ES-I3 (cell line): ENCODE results near the gene ELMO1.

Experiments
- H3K36me3 ChIP-seq: 2 replicates; pipeline ENCODE4 v1.6.1; 2013; ENCODE audit warnings: mild to moderate bottlenecking, low read length, control low read depth, moderate library complexity; ENCODE audit not compliant: insufficient read depth
- H3K4me1 ChIP-seq: 2 replicates; pipeline ENCODE4 v1.6.1; 2013; ENCODE audit warnings: mild to moderate bottlenecking, control low read depth, low read length; ENCODE audit not compliant: insufficient read depth
- H3K9ac ChIP-seq: 2 replicates; pipeline ENCODE4 v1.6.1; 2013; ENCODE audit warnings: low read depth, mild to moderate bottlenecking, low read length, moderate library complexity
- H3K9me3 ChIP-seq: 2 replicates; pipeline ENCODE4 v1.6.1; 2013; ENCODE audit warnings: mild to moderate bottlenecking, low read length, moderate library complexity; ENCODE audit not compliant: control insufficient read depth, insufficient read depth

Gene ELMO1

DNA sequence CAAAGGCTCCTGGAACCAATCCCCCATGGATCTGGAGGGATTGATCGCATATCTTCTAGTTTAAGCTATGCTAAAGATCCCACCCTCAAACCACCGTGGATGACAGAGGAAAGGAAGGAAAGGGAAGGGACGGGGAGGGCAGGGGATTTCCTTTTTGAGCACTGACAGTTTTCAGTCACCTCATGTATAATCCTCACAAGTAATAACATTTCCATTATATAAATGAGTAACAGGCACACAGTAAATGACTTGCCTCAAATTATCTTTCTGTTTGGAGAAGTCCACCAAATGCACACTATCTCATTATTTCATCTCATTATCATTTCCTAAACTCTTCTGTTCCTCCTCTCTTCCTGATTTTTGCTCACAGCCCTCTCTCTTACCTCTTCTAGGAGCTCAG lies 597.3 kb downstream of the ELMO1 start:
- no peaks in the 10 kb centered on the region for H3K4me1 ChIP-seq

DNA sequence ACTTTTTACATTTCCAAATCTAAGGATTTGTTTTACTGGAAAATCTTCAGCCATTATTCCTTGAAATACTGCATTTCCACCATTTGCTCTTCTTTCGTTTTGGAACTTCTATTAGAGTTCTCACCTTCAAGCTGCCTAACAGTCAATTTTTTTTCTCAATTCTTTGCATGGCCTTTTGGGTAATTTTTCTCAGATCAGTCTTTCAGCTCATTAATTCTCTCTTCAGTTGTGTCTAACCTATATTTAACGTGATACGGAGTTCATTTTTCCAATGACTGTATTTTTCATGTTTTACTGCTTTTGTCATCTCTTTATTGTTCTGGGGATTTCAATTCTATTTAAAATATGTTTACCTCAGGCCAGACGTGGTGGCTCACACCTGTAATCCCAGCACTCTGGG lies 600.7 kb downstream of the ELMO1 start:
- Histone ChIP-seq H3K9me3 (peaks cover 16% of the 10 kb centered on the region; the same call in 1 of the 2 replicates), H3K9ac (no peak overlapping the region)

More for the DNA sequence above, 597.3 kb downstream of the ELMO1 start:
- Histone ChIP-seq H3K9ac (no peak overlapping the region), H3K9me3 (peaks cover 9% of the 10 kb centered on the region; the same call in 1 of the 2 replicates), H3K36me3 (no peaks in the 10 kb centered on the region)

DNA sequence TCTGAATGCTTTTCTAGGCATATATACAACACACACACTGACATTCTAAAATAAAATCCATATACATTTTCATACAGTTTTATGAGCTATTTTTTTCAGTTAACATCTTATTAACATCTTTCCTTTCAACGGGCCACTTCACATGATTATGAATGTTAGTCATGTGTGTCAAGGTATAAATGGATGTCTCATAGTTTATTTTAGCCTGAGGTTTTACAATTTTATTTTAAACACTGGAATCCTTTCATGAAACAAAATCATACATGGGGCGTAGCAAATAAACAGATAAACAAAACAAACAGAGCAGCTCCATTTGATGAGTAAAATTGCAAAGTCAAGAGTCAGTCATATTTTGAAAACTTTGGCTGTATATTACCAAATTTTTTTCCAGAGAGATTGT lies 604.3 kb downstream of the ELMO1 start:
- Histone ChIP-seq H3K9me3 (peaks cover 13% of the 10 kb centered on the region; the same call in 1 of the 2 replicates), H3K4me1 (no peaks in the 10 kb centered on the region), H3K36me3 (no peaks in the 10 kb centered on the region), H3K9ac (no peak overlapping the region)

More for the DNA sequence above, 600.7 kb downstream of the ELMO1 start:
- no peaks in the 10 kb centered on the region for H3K4me1 ChIP-seq
- no peaks in the 10 kb centered on the region for H3K36me3 ChIP-seq

DNA sequence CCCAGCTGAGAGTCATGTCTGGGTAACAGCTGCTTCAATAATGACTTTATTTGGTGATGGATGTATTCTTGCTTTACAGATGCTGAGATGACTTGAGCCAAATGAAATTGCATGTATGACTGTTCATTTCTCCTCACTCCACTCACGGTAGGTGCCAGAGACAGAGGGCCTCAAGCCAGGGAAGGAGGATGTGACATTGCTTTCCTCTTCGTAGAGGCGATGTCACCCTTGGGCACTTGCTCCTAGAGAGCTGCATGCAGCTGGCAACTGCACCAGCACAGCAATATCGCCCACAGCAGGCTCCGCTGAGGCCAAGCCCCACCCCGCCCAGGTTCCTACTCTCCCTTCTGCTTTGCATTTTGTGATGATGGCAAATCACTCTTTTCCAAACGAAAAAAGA lies 607.8 kb downstream of the ELMO1 start:
- no peak overlapping the region for H3K9ac ChIP-seq
- no peaks in the 10 kb centered on the region for H3K36me3 ChIP-seq
- H3K9me3 ChIP-seq, result 0 out of 2 replicates have a peak, but pooled peaks cover 7% of the 10 kb centered on the region
- no peaks in the 10 kb centered on the region for H3K4me1 ChIP-seq

DNA sequence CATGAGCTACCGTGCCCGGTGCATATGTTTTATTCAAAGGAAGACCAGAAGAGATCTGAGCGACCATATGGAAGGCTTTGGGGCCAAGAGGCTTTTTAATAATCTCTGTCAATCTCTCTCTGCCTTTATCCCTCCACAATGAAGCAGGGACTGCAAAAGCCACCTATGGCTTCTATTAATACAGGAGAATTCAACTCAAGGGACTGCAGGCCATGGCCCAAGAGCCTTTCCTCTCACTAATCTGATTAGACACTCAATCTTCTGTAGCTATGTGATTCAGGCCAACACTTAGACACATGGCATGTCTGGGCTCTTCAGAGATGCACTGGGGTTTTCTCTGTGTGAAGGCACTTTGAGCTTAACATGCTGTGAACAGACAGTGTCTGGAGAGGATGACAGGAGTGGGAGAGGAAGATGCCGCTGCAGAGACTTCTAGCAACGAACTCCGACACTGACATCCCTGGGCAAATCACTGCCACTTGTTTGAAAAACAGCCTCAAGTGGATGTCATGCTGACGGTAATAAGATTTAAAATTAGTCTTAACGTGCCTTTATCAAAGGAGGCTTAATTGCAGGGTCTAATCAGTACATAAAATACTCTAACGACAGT lies 609.9 kb downstream of the ELMO1 start:
- no peaks in the 10 kb centered on the region for H3K36me3 ChIP-seq
- H3K4me1 ChIP-seq, result no peaks in the 10 kb centered on the region
- 0 out of 2 replicates have a peak, but pooled peaks cover 4% of the 10 kb centered on the region for H3K9me3 ChIP-seq
- H3K9ac ChIP-seq, result no peak overlapping the region

DNA sequence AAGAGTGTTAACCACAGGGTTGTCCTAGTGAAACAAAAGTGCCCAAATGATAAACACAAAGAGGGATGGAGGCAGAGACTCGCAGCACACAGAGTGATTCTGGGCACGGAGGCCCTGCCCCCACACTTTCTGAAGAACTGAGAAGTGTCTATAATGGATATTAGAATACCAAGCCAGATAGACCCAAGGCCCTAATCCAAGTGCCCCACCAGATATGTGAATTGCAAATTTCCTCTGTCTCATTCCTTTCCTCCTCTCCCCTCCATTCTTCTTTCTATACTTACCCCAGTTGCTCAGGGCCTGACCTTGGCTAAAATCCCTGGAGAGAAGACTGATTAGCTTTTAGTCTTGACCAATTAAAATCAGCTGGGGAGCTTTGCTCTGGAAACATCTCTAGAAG lies 617.6 kb downstream of the ELMO1 start:
- Histone ChIP-seq H3K36me3 (no peaks in the 10 kb centered on the region), H3K4me1 (no peaks in the 10 kb centered on the region), H3K9ac (no peak overlapping the region), H3K9me3 (no peaks in the 10 kb centered on the region)

DNA sequence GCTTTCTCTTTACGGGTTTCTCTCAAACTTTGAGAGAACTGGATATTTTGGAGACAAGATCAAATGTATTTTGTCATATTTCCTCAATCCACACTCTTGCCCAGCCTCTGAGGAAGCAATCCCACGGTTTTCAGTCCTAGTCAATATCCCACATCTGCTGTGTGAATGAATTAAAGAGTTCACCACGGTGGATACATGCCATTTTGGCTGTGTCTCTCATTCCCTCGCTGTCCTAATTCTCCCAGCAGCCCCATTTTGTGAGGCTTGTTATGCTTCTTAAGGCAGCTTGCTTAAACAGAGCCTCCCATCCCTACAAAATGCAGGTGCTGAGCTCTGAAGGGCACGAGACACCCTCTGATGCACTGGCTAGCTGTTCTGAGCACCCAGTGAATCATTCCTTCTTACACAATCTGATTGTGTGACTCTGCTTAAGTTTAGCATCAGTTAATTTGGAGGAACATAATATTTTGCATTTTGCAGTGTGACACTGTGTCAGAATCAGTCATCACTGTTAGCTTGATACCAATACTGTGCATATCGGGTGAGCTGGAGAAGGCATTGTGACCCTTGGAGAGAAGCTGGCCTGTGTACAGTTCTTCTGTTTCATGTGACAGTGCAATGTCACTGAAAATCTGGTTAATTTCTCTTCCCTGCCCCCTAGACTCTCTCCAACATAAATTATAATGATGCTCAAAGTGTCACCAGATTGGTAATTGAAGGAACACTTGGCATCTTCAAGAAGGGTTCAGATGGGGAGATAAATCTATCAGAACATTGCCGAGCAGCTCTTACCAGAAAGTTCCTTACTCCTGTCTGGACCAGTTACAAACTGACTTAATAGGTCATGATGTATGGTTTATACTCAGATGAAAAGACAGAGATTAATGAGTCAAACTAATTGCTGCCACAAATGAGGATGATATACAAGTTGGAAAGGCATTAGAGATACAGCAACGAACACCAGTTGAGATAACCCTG lies 620.6 kb downstream of the ELMO1 start:
- no peaks in the 10 kb centered on the region for H3K9me3 ChIP-seq
- H3K36me3 ChIP-seq, result no peaks in the 10 kb centered on the region
- H3K4me1 ChIP-seq, result no peaks in the 10 kb centered on the region
- H3K9ac ChIP-seq, result no peak overlapping the region

DNA sequence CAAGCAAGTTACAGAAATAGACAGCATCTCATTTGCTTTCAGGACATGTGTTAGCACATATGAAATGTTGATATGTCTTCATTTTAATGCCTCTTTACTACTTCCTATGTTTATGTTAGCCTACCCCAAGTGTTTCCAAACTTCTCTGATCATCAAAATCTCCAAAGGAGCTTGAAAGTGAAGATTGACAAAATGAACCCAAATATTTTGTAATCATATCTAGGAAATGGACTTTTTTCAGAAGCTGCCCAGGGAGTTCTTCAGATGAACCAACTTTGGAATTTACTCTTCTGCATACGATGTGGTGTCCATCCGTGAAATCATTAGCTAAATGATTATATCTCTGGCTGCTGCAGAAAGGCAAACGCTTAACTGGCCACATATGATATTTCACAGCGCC lies 623.2 kb downstream of the ELMO1 start:
- Histone ChIP-seq H3K9me3 (no peaks in the 10 kb centered on the region), H3K4me1 (no peaks in the 10 kb centered on the region), H3K36me3 (no peaks in the 10 kb centered on the region), H3K9ac (no peak overlapping the region)

DNA sequence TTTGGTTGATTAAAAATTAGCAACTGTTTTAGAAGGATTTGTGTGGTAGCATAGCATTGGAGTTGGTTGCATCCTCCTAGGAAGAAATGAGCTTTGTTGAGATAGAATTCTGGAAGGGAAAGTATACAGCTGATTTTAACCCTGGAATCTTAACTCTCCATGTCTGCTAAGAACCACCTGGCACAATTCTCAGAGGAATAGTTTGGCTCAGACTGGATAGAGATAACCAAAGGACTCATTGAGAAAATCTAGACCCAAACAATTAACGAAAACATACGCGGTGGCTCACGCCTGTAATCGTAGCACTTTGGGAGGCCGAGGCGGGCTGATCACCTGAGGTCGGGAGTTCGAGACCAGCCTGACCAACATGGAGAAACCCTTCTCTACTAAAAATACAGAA lies 625.3 kb downstream of the ELMO1 start:
- H3K4me1 ChIP-seq, result no peaks in the 10 kb centered on the region
- no peaks in the 10 kb centered on the region for H3K36me3 ChIP-seq
- H3K9ac ChIP-seq, result no peak overlapping the region
- H3K9me3 ChIP-seq, result no peaks in the 10 kb centered on the region

DNA sequence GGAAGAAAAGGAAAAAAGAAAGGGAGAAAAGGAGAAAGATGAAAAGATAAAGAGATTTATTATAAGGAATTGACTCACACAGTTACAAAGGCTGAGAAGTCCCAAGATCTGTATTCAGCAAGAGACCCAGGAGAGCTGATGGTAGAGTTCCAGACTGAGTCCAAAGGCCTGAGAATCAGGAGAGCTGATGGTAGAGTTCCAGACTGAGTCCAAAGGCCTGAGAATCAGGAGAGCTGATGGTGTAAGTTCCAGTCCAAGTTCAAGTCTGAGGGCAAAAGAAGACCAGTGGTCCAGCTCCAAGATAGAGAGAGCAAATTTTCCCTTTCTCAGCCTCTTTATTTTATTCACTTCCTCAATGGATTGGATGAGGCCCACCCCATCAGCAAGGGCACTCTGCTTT lies 627.0 kb downstream of the ELMO1 start:
- Histone ChIP-seq H3K36me3 (no peaks in the 10 kb centered on the region), H3K9me3 (no peaks in the 10 kb centered on the region), H3K4me1 (no peaks in the 10 kb centered on the region), H3K9ac (no peak overlapping the region)

DNA sequence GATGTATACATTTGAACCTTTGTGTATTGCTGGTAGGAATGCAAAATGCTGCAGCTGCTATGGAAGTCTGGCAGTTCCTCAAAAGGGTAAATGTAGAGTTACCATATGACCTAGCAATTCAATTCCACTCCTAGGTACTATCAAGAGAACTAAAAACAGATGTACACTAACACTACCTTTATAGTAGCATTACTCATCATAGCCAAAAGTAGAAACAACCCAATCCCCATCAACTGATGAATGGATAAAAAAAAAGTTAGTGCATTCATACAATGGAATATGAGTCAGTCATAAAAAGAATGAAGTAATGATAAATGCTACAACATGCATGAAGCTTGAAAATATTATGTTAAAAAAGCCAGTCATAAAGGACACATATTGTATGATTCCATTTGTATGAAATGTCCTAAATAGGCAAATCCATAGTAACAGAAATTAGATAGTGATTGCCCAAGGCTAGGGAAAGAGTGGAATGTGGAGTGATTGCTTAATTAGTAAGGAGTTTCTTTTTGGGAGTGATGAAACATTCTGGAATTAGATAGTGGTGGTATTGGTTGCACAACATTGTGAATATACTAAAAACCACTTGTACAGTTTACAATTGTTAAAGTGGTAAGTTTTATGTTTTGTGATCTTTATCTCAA lies 628.0 kb downstream of the ELMO1 start:
- H3K9me3 ChIP-seq, result no peaks in the 10 kb centered on the region
- H3K4me1 ChIP-seq, result no peaks in the 10 kb centered on the region
- no peaks in the 10 kb centered on the region for H3K36me3 ChIP-seq
- no peak overlapping the region for H3K9ac ChIP-seq

DNA sequence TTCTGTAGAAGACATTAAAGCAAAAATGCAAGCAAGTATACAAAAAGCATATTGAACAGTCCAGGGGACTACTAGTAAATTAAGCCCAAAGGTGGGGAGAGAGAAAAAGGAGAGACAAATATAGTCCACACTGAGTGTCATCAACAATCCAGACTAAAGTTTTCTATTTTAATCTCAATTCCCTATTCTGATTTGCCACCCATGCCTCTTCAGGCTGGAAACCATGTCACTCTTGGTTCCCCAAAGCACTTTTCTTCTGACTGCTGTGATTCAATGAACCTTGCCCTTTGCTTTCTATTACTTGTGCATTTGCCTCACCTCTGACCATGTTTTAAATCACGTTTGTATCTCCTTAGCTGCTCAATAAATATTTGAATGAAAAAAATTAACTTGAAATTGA lies 629.0 kb downstream of the ELMO1 start:
- Histone ChIP-seq H3K9me3 (no peaks in the 10 kb centered on the region), H3K4me1 (no peaks in the 10 kb centered on the region)

DNA sequence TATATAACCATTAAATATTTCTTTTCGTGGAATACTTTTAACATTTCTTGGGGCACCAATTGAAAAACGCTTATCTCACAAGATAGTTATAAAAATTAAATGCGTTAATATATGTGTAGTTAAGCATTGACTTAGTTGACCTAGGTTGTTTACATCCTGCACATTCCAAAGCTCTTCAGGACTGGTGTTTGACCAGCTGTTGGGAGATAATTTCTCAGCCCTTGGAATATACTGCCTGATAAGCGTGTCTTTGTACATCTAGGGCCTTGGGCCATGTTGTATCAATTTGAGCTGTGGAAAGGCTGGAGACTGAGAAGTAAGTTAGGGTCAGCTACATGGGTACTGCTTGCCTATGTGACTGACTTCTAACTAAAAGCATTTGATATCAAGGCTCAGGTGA lies 634.4 kb downstream of the ELMO1 start:
- H3K9ac ChIP-seq, result no peak overlapping the region
- no peaks in the 10 kb centered on the region for H3K9me3 ChIP-seq
- no peaks in the 10 kb centered on the region for H3K36me3 ChIP-seq
- 0 out of 2 replicates have a peak, but pooled peaks cover under 1% of the 10 kb centered on the region for H3K4me1 ChIP-seq

More for the DNA sequence above, 629.0 kb downstream of the ELMO1 start:
- no peaks in the 10 kb centered on the region for H3K36me3 ChIP-seq
- H3K9ac ChIP-seq, result no peak overlapping the region

DNA sequence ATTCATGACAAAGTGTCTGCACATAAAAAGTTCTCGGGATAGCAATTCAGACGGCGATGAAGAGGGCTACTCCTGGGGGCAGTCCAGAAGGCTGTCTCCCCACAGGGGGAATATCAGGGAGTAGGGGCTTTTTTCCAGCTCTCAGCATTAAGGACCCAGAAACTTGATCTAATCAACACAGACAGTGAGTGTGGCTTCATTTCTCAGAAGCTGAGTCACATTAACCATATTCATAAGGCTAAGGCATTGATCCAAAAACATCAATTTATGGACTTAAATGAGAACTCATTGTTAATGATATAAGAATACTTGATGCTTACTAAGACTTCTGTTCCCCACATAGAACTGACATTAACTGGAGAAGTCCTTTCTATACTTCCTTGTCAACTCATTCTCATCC lies 636.9 kb downstream of the ELMO1 start:
- no peaks in the 10 kb centered on the region for H3K36me3 ChIP-seq
- no peak overlapping the region for H3K9ac ChIP-seq
- 0 out of 2 replicates have a peak, but pooled peaks cover 5% of the 10 kb centered on the region for H3K4me1 ChIP-seq
- H3K9me3 ChIP-seq, result no peaks in the 10 kb centered on the region
